ENCODE results near the gene PIGS. TPM values are rescaled to one million over a fixed set of nuclear protein-coding genes. Genes with fewer than 3 reads are reported as not detected.

The PIGS gene
- total and polyA plus RNA-seq, 12 donors: 9.0 to 69.3 (median 48.5) TPM

DNA sequence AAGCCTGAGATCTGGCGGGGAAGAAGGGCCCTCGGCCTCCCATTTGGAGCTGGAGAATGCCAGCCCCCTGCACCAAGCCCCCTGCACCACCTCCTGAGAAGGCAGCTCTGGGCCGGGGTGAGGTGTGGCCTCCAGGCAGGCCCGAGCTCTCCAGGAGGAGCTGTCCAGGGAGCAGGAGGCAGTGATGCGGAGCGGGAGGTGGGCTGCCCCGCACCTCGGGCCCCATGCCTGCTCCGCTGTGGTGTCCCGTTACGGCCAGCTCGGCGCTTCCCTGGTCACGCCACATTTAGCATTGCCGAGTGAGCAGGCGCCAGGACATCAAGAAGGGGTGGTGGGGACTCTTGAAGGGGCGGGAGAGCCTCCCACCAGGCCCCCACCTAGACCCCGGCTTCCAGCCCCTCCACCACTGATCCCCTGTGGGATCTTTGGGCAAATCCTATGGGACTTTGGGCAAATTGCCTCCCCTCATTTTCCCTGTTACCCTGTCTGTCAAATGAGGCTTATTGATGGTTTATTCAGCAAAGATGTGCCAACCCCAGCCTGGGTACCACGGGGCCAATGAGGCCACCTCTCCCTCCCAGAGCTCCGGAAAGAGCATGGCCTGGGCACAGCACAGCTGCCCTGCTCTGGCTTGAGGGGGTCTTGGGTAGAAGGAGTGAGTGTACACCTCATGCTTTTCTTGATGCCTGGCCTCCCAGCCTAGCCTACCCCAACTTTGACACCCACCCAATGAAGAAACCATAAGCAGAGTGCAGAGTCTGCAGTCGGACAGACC is 49.8 kb downstream of the PIGS start:
- TF ChIP-seq, protein P1, sequence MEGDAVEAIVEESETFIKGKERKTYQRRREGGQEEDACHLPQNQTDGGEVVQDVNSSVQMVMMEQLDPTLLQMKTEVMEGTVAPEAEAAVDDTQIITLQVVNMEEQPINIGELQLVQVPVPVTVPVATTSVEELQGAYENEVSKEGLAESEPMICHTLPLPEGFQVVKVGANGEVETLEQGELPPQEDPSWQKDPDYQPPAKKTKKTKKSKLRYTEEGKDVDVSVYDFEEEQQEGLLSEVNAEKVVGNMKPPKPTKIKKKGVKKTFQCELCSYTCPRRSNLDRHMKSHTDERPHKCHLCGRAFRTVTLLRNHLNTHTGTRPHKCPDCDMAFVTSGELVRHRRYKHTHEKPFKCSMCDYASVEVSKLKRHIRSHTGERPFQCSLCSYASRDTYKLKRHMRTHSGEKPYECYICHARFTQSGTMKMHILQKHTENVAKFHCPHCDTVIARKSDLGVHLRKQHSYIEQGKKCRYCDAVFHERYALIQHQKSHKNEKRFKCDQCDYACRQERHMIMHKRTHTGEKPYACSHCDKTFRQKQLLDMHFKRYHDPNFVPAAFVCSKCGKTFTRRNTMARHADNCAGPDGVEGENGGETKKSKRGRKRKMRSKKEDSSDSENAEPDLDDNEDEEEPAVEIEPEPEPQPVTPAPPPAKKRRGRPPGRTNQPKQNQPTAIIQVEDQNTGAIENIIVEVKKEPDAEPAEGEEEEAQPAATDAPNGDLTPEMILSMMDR (IDR thresholded peaks at IDR 0.05): no peak
- DNase-seq (no peak), ATAC-seq (peak in 1 of 8 donors; percentile 34)
- no peaks in the 10 kb centered on the region for H3K4me1 ChIP-seq
- H3K27ac ChIP-seq: no peak overlapping the region
- no peaks in the 10 kb centered on the region for H3K36me3 ChIP-seq
- no peak overlapping the region for H3K4me3 ChIP-seq
- H3K9me3 ChIP-seq: no peaks in the 10 kb centered on the region
- H3K27me3 ChIP-seq: peaks cover 0 to 8% (median 0%) of the 10 kb centered on the region in 7 donors
- intact Hi-C loops (cut with DNase I): no loop called here
- WGBS, 2 donors: 42 to 47% methylated on average over 21 of the region's 21 CpGs

- no peak for DNase-seq
- Histone ChIP-seq H3K9me3 (no peaks in the 10 kb centered on the region), H3K36me3 (no peaks in the 10 kb centered on the region), H3K27me3 (peaks cover 0 to 8% (median 0%) of the 10 kb centered on the region in 7 donors), H3K4me3 (no peak overlapping the region), H3K4me1 (no peaks in the 10 kb centered on the region), H3K27ac (no peak overlapping the region)
- TF ChIP-seq, protein P1 (IDR thresholded peaks at IDR 0.05): no peak
- ATAC-seq: no peak
- WGBS, 2 donors: 82 to 90% methylated on average over 6 of the region's 6 CpGs
- intact Hi-C loops (cut with DNase I): no loop called here
Measured at GRCh38 chr17:28520687-28521086, 50.6 kb downstream of the PIGS start.

DNA sequence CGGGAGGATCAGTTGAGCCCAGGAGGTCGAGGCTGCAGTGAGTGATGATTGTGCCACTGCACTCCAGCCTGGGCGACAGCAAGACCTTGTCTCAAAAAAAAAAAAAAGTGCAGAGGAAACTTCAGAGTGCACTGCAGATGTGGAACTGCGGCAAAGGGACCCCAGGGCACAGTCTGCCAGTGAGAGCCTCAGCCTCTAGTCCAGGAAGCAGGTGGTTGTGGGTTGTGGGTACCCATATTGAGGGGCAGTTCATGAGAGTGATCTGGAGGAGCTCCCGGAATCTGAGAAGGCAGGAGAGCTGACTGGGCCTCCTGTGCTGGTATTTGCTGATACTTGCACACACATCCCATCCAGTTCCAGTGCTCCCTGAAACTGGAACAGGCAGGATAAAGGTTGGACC is 52.1 kb downstream of the PIGS start:
- no peaks in the 10 kb centered on the region for H3K36me3 ChIP-seq
- WGBS, 2 donors: 71 to 75% methylated on average over 5 of the region's 5 CpGs
- no peak overlapping the region for H3K27ac ChIP-seq
- DNase-seq (no peak), ATAC-seq (no peak)
- H3K27me3 ChIP-seq: peaks cover 0 to 16% (median 0%) of the 10 kb centered on the region in 7 donors
- no peaks in the 10 kb centered on the region for H3K9me3 ChIP-seq
- intact Hi-C loops (cut with DNase I): no loop called here
- H3K4me1 ChIP-seq: no peaks in the 10 kb centered on the region
- TF ChIP-seq, protein P1 (IDR thresholded peaks at IDR 0.05): no peak
- no peak overlapping the region for H3K4me3 ChIP-seq

GRCh38 chr17:28518578-28518977 is 52.7 kb downstream of the PIGS start:
- Histone ChIP-seq H3K27me3 (peaks cover 0 to 22% (median 5%) of the 10 kb centered on the region in 7 donors), H3K27ac (no peak overlapping the region), H3K4me1 (no peaks in the 10 kb centered on the region), H3K36me3 (no peaks in the 10 kb centered on the region), H3K9me3 (no peaks in the 10 kb centered on the region), H3K4me3 (no peak overlapping the region)
- intact Hi-C loops (cut with DNase I): no loop called here
- TF ChIP-seq, protein P1 (IDR thresholded peaks at IDR 0.05): no peak
- ATAC-seq: no peak
- DNase-seq: no peak
- 77 to 79% methylated on average over 7 of the region's 7 CpGs for WGBS, 2 donors
